ENCODE data around the gene C16orf74. TPM values are rescaled to one million over a fixed set of nuclear protein-coding genes. Genes with fewer than 3 reads are reported as not detected.

Gene C16orf74
- total RNA-seq, 4 donors from 2014 or later, result 2.5 to 6.6 TPM; not detected in 2

DNA sequence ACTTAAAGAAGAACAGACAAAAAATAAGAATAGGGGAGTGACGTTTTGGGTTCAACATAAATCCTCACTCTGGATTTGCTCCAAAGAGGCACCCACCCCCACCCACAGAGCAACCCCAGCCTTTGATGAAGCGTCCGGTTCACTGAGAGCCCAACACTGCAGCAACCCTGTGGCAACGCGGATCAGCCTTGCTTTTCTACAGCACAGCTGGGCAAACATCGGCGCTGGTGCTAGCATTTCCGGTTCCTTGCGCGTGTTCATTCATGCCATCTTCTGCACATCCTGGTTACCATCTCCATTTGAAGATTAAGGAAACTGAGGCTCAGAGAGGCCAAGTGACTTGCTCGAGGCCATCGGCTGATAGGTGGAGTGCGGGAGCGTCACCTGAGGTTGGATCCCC is 53.5 kb downstream of the C16orf74 start:
- Histone ChIP-seq H3K27me3 (no peaks in the 10 kb centered on the region), H3K36me3 (no peaks in the 10 kb centered on the region), H3K4me3 (no peak overlapping the region), H3K4me1 (no peaks in the 10 kb centered on the region), H3K9me3 (no peaks in the 10 kb centered on the region), H3K27ac (no peak overlapping the region)
- TF ChIP-seq, protein P1, sequence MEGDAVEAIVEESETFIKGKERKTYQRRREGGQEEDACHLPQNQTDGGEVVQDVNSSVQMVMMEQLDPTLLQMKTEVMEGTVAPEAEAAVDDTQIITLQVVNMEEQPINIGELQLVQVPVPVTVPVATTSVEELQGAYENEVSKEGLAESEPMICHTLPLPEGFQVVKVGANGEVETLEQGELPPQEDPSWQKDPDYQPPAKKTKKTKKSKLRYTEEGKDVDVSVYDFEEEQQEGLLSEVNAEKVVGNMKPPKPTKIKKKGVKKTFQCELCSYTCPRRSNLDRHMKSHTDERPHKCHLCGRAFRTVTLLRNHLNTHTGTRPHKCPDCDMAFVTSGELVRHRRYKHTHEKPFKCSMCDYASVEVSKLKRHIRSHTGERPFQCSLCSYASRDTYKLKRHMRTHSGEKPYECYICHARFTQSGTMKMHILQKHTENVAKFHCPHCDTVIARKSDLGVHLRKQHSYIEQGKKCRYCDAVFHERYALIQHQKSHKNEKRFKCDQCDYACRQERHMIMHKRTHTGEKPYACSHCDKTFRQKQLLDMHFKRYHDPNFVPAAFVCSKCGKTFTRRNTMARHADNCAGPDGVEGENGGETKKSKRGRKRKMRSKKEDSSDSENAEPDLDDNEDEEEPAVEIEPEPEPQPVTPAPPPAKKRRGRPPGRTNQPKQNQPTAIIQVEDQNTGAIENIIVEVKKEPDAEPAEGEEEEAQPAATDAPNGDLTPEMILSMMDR (IDR thresholded peaks at IDR 0.05), result no peak
- TF ChIP-seq POLR2A (IDR thresholded peaks at IDR 0.05), result no peak
- DNase-seq, result no peak

DNA sequence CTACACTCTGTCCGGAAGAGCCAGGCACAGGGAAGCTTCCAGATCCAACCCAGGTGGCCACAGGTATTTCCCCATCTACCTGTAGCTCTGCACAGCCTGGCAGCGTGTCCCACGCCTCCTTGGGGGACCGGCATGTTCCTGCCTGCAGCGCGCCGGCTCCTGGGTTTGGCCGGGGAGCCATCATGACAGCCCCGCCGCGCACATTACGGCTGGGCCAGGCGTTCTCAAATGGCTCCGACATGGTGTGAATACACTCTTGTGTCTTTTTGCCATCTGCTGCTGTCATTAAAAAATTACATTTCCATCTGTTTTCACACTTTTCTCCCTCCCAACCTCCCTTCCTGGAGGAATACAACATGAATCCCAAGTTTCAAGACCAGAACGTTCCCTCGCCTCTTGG is 54.1 kb downstream of the C16orf74 start:
- no peak for DNase-seq
- TF ChIP-seq, protein P1 (IDR thresholded peaks at IDR 0.05), result no peak
- TF ChIP-seq POLR2A (IDR thresholded peaks at IDR 0.05), result no peak

DNA sequence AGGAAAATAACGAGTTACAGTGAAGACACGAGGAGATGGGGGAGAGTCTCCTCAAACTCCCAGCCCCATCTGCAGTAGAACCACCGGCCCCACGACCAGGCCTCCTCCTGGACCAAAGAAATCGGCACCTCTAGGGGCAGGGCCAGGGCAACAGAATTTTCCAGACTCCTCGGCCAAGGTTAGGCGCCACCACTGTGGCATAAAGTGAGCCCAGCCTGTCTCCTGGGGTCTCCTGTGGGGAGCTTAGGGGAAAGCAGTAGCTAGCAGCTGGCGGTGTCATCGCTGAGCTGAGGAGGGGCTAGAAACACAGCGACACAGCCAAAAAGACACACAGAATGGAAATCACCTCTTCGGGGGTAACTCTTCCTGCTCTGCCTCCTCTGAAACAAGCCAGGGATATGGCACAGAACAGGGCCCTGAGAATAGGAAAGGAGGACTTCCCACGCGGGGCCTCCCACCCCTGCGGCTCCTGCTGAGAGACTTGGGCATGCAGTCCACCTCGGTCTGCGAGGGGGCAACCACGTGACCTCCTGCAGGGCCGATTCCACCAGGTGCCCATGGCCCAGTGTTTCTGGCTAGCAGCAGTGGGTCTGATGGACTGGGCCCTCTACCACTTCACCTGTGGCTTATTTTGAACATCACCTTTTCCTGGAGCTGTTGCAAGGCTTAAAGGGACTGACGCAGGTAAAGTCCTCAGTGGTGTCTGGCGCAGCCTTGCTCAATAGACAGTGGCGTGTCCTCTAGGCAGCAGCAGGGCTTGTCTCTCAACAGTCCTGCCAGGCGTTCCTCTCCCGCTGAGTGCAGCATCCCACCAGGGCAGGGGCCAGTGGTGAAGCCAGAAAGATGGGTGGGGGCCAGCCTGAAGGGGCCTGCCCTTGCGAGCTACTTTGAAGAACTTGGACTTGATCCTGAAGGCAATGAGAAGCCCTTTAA is 55.4 kb downstream of the C16orf74 start:
- H3K4me3 ChIP-seq, result no peak overlapping the region
- H3K27ac ChIP-seq, result no peak overlapping the region
- TF ChIP-seq POLR2A (IDR thresholded peaks at IDR 0.05), result no peak
- TF ChIP-seq, protein P1 (IDR thresholded peaks at IDR 0.05), result no peak
- no peaks in the 10 kb centered on the region for H3K36me3 ChIP-seq
- no peaks in the 10 kb centered on the region for H3K4me1 ChIP-seq
- H3K27me3 ChIP-seq, result no peaks in the 10 kb centered on the region
- no peaks in the 10 kb centered on the region for H3K9me3 ChIP-seq
- no peak for DNase-seq

More for the DNA sequence above, 54.1 kb downstream of the C16orf74 start:
- Histone ChIP-seq H3K4me3 (no peak overlapping the region), H3K9me3 (no peaks in the 10 kb centered on the region), H3K36me3 (no peaks in the 10 kb centered on the region), H3K27ac (no peak overlapping the region), H3K27me3 (no peaks in the 10 kb centered on the region), H3K4me1 (no peaks in the 10 kb centered on the region)

DNA sequence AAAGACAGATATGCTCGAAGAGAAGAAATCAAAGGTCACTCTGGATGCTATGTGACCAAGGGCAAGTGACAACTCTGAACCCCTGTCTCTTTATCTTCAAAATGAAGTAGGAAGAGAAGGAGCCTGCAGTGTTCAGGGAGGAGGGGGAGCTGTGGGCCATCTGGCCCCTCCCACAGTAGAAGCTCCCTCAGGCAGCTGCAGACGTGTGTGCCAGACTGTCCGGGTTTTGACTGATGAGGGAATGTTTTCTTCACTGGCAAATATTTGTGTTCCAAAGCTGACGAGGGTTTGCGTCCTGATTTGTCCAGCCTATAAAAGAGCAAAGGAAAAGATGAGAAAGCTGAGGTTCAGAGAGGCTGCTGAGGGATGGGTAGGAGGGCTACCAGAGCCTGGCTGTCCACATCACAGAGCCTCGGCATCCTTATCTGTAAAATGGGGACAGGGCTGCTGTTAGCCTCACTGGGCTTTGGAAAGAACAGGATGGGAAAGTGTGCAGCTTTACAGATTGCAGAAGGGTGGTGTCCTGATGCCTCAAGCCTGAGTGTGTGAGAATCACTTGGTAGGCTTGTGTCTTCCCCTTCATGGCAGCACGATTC is 60.3 kb downstream of the C16orf74 start:
- DNase-seq, result no peak
- TF ChIP-seq POLR2A (IDR thresholded peaks at IDR 0.05), result no peak
- TF ChIP-seq, protein P1 (IDR thresholded peaks at IDR 0.05), result no peak
- no peak overlapping the region for H3K4me3 ChIP-seq
- peaks cover 0 to 6% (median 0%) of the 10 kb centered on the region in 4 donors for H3K9me3 ChIP-seq
- H3K27me3 ChIP-seq, result no peaks in the 10 kb centered on the region
- H3K36me3 ChIP-seq, result no peaks in the 10 kb centered on the region
- peaks cover 0 to 27% (median 5%) of the 10 kb centered on the region in 4 donors for H3K4me1 ChIP-seq
- no peak overlapping the region for H3K27ac ChIP-seq

DNA sequence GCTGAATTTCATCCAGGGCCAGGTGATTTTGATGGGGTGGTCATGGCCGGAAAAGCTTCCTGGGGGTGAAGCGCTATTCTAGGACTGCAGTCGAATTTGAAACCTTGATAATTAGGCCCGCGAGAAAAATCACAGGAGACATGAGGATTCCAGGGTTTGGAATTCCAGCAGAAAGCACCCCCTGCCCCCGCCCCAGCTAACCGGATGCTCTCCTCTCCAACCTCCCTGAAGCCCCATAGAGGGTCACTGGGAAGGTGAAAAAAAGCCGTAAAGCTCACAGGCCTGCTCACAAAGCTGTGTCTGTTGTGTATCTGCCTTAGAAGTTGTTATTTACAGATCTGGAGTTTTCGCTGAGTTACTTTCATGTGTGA is 61.0 kb downstream of the C16orf74 start:
- DNase-seq, result no peak
- no peak overlapping the region for H3K27ac ChIP-seq

More for the DNA sequence above, 61.0 kb downstream of the C16orf74 start:
- H3K36me3 ChIP-seq, result no peaks in the 10 kb centered on the region
- H3K27me3 ChIP-seq, result no peaks in the 10 kb centered on the region
- peaks cover 0 to 27% (median 5%) of the 10 kb centered on the region in 4 donors for H3K4me1 ChIP-seq
- no peak for TF ChIP-seq POLR2A (IDR thresholded peaks at IDR 0.05)
- TF ChIP-seq, protein P1 (IDR thresholded peaks at IDR 0.05), result no peak
- H3K4me3 ChIP-seq, result no peak overlapping the region
- H3K9me3 ChIP-seq, result peaks cover 0 to 6% (median 0%) of the 10 kb centered on the region in 4 donors

All from Peyer's patch (tissue), 4 donors.